SK-N-SH (cell line): ENCODE measurements around the gene PBX2. TPM values are rescaled to one million over a fixed set of nuclear protein-coding genes. Genes with fewer than 3 reads are reported as not detected.

ENCODE experiments used
- CTCF ChIA-PET: fragments of 300-600, 350-600 bp; formaldehyde crosslinking; extraction: SDS; loops from one replicate; lab custom pipeline; 2021; lab: Yijun Ruan, JAX
- POLR2A ChIA-PET: fragments of 350-600 bp; sonication (Branson Sonifier 250); formaldehyde crosslinking; extraction: SDS; loops from one replicate; lab custom pipeline; 2020; ENCODE audit warnings: antibody characterized with exemption, inconsistent platforms; lab: Yijun Ruan, JAX
- DNase-seq: peaks from one replicate; pipeline ENCODE4 v3.0.0; 2012
- H2AFZ ChIP-seq: fragments of 200-600 bp; sonication (generic); 2 replicates; pipeline ENCODE4 v1.8.1; 2016; ENCODE audit warnings: antibody characterized with exemption, mild to moderate bottlenecking, low read depth
- H3F3A ChIP-seq: fragments of 200-600 bp; sonication (generic); replicated peaks from 2 replicates; pipeline ENCODE3; 2016; ENCODE audit warnings: antibody characterized with exemption, mild to moderate bottlenecking; ENCODE audit not compliant: insufficient read depth
- H3K27ac ChIP-seq, 2 experiments: fragments of 200-500 bp in 1 of 2; fragments of 200-600 bp in 1 of 2; sonication (Bioruptor generic) in 1 of 2; sonication (generic), shearing (Covaris generic) in 1 of 2; 2 replicates each; pipeline versions ENCODE4 v1.5.1 to v1.6.1; 2014 to 2016; ENCODE audit warnings: low read depth in 2 of 2, inconsistent platforms in 1 of 2, low read length in 1 of 2, mild to moderate bottlenecking in 1 of 2, mixed read lengths in 1 of 2
- H3K27me3 ChIP-seq: fragments of 200-600 bp; sonication (generic), shearing (Covaris generic); 2 replicates; pipeline ENCODE4 v1.6.1; 2016; ENCODE audit warnings: mixed run types; ENCODE audit not compliant: insufficient read depth
- H3K36me3 ChIP-seq, 2 experiments: fragments of 200-500 bp in 1 of 2; fragments of 200-600 bp in 1 of 2; sonication (Bioruptor generic) in 1 of 2; sonication (generic) in 1 of 2; replicated peaks in 1 of 2; 2 replicates each; pipeline versions ENCODE3 to v1.5.1; 2014 to 2016; ENCODE audit warnings: low read length in 1 of 2, mild to moderate bottlenecking in 1 of 2; ENCODE audit not compliant: insufficient read depth in 2 of 2, control insufficient read depth in 1 of 2
- H3K4me1 ChIP-seq, 2 experiments: fragments of 200-500 bp in 1 of 2; fragments of 200-600 bp in 1 of 2; sonication (Bioruptor generic) in 1 of 2; sonication (generic), shearing (Covaris generic) in 1 of 2; 2 replicates each; pipeline versions ENCODE4 v1.5.1 to v1.6.1; 2014 to 2016; ENCODE audit warnings: low read depth in 1 of 2, low read length in 1 of 2, mixed run types in 1 of 2; ENCODE audit not compliant: insufficient read depth in 2 of 2, control insufficient read depth in 1 of 2
- H3K4me2 ChIP-seq: fragments of 200-600 bp; sonication (generic), shearing (Covaris generic); 2 replicates; pipeline ENCODE4 v1.6.1; 2017; ENCODE audit warnings: mixed run types
- H3K4me3 ChIP-seq, 2 experiments: fragments of 200-500 bp in 1 of 2; fragments of 200-600 bp in 1 of 2; sonication (Bioruptor generic) in 1 of 2; sonication (generic), shearing (Covaris generic) in 1 of 2; 2 replicates each; pipeline versions ENCODE4 v1.5.1 to v1.8.1; 2014 to 2016; ENCODE audit warnings: low read depth in 2 of 2, inconsistent platforms in 1 of 2, low read length in 1 of 2, mild to moderate bottlenecking in 1 of 2, mixed read lengths in 1 of 2, moderate library complexity in 1 of 2
- H3K79me2 ChIP-seq: fragments of 200-600 bp; sonication (generic); 2 replicates; pipeline ENCODE4 v1.8.1; 2017; ENCODE audit warnings: mild to moderate bottlenecking; ENCODE audit not compliant: insufficient read depth
- H3K9ac ChIP-seq: fragments of 200-600 bp; sonication (generic); 2 replicates; pipeline ENCODE4 v1.6.1; 2017; ENCODE audit warnings: mixed run types
- H3K9me2 ChIP-seq: fragments of 200-600 bp; sonication (generic); 2 replicates; pipeline ENCODE4 v1.6.1; 2017; ENCODE audit warnings: mixed run types
- H3K9me3 ChIP-seq: fragments of 200-600 bp; sonication (generic); 2 replicates; pipeline ENCODE4 v1.6.1; 2017; ENCODE audit warnings: mixed run types, mild to moderate bottlenecking, moderate library complexity
- H4K20me1 ChIP-seq: fragments of 200-600 bp; sonication (generic); 2 replicates; pipeline ENCODE4 v1.6.1; 2017; ENCODE audit warnings: mild to moderate bottlenecking, mixed run types; ENCODE audit not compliant: insufficient read depth
- CTCF ChIP-seq: fragments of 200-600 bp; sonication (generic); IDR thresholded peaks from 2 replicates; pipeline ENCODE4 v1.6.1; 2017; ENCODE audit warnings: antibody characterized with exemption, mild to moderate bottlenecking, moderate library complexity
- FOXJ3 ChIP-seq: sonication (generic); formaldehyde crosslinking; IDR thresholded peaks from 2 replicates; pipeline ENCODE4 v1.5.1; 2020; ENCODE audit warnings: mild to moderate bottlenecking, missing genetic modification reagents
- GABPA ChIP-seq: IDR thresholded peaks from 2 replicates; pipeline ENCODE4 v1.4.0; 2012; ENCODE audit warnings: low read depth, mild to moderate bottlenecking
- GATA2 ChIP-seq: sonication (generic); formaldehyde crosslinking; IDR thresholded peaks from 2 replicates; pipeline ENCODE4 v1.5.0; 2020; ENCODE audit warnings: mild to moderate bottlenecking, missing genetic modification reagents
- IRF3 ChIP-seq: fragments of 150-350 bp; IDR thresholded peaks from 2 replicates; pipeline ENCODE4 v1.6.1; 2016; ENCODE audit warnings: mild to moderate bottlenecking, low read depth, low read length
- POLR2AphosphoS5 ChIP-seq: IDR thresholded peaks from 2 replicates; pipeline ENCODE4 v1.6.1; 2012; ENCODE audit warnings: low read depth, low read length
- SMC3 ChIP-seq: IDR thresholded peaks from 2 replicates; pipeline ENCODE4 v1.6.1; 2012; ENCODE audit warnings: low read depth, low read length, improper control_type of control experiment
- TAF1 ChIP-seq: IDR thresholded peaks from 2 replicates; pipeline ENCODE4 v1.6.1; 2012; ENCODE audit warnings: low read depth, mild to moderate bottlenecking, low read length, moderate library complexity, borderline replicate concordance
- USF1 ChIP-seq: IDR thresholded peaks from 2 replicates; pipeline ENCODE4 v1.4.0; 2012; ENCODE audit warnings: low read depth, borderline replicate concordance
- YY1 ChIP-seq: IDR thresholded peaks from 2 replicates; pipeline ENCODE4 v1.4.0; 2012; ENCODE audit warnings: low read depth, mild to moderate bottlenecking
- WGBS: methylation state at CpG from one replicate; pipeline ENCODE4 v1.1.6; 2017; ENCODE audit warnings: low lambda C conversion rate; 5-methylcytosine and 5-hydroxymethylcytosine counted together
- polyA plus RNA-seq, 3 experiments: library from polyadenylated mRNA; depleted of rRNA; stranded (reverse); fragments of >200 nt; gene quantifications; 2 replicates each; pipeline ENCODE4 v1.2.3, GENCODE V29; 2012
- TF ChIP-seq, protein P1 (sequence below): IDR thresholded peaks from 2 replicates; pipeline ENCODE4 v1.4.0; 2012; ENCODE audit warnings: low read depth, borderline replicate concordance
- TF ChIP-seq, protein P2 (sequence below): IDR thresholded peaks from 2 replicates; pipeline ENCODE4; 2012

The PBX2 gene
- polyA plus RNA-seq, 1 of the 3 experiments (the other 2 are of a cell fraction) = 74.5 TPM

GRCh38 chr6:32153564-32154513 lies 36.2 kb downstream of the PBX2 start, which contains the start of gene PPT2 (continued):
- TF ChIP-seq FOXJ3 (0 out of 2 replicates have a peak, but pooled peaks have one; percentile 60), IRF3 (no peak), POLR2AphosphoS5 (peak; percentile 64; the same call in 1 of the 2 replicates), CTCF (peak; percentile 25; the same call in 1 of the 2 replicates), GABPA (peak; percentile 79), GATA2 (CRISPR knock-in tag) (no peak)
- TF ChIP-seq, protein P1, sequence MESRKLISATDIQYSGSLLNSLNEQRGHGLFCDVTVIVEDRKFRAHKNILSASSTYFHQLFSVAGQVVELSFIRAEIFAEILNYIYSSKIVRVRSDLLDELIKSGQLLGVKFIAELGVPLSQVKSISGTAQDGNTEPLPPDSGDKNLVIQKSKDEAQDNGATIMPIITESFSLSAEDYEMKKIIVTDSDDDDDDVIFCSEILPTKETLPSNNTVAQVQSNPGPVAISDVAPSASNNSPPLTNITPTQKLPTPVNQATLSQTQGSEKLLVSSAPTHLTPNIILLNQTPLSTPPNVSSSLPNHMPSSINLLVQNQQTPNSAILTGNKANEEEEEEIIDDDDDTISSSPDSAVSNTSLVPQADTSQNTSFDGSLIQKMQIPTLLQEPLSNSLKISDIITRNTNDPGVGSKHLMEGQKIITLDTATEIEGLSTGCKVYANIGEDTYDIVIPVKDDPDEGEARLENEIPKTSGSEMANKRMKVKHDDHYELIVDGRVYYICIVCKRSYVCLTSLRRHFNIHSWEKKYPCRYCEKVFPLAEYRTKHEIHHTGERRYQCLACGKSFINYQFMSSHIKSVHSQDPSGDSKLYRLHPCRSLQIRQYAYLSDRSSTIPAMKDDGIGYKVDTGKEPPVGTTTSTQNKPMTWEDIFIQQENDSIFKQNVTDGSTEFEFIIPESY = peak; percentile 75; the same call in 1 of the 2 replicates

DNA sequence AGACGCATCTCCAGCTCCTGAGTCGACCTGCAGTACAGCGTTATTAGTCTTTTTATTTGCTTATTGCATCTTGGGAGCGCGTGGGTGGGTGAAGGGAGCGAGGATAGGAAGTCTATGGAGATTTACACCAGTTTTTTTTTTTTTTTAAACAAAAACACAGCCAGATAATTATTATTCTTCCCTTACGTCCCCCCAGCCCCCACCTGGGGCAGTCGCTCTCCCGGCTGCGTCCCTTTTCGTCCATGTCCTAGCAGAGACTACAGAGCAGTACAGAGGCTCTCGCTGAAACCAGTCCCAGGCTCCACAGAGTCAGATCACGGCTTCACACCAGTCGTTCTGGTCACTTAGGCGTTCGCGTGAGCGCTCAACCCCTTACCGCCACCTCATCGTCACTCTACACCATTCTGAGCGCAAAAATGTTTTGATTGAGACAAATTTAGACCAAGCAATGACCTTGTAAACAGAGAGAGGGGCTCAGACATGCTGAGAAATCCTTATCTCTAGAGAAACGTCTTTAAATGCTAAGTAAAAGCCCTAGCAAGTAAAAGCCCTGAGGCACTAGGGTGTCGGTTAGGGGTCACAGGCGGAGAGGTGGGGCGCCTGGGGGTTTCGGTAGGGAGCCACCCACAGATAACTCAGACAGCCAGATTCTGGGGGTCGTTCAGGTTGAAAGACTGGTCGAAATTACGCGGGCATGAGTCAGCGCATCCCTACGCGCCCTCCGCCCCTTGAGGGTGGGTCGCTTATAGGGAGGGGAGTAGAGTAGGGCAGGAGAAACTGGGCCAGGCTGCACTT lies 37.0 kb downstream of the PBX2 start:
- H3K27ac ChIP-seq = peak overlapping the region; percentile 86 to 95
- peaks cover 4% of the 10 kb centered on the region for H3F3A ChIP-seq
- ChIA-PET CTCF (interaction anchor here (0.7 to 1.0 kb wide), 3 partner anchors 13 to 111 kb away, joined by 3 to 4 read pairs (median 4); no protein-coding TSS in a partner anchor), POLR2A (interaction anchor here (0.6 kb wide), 1 partner anchor 23 kb away, joined by 3 read pairs; the partner anchor contains the start of gene FKBPL)
- no peaks in the 10 kb centered on the region for H4K20me1 ChIP-seq
- peak overlapping the region; percentile 87 for H2AFZ ChIP-seq
- peak overlapping the region; percentile 75 to 81 for H3K4me3 ChIP-seq
- H3K9me2 ChIP-seq = no peaks in the 10 kb centered on the region
- no peaks in the 10 kb centered on the region for H3K9me3 ChIP-seq
- peak overlapping the region; percentile 94 for H3K4me2 ChIP-seq
- H3K79me2 ChIP-seq = peaks cover 19% of the 10 kb centered on the region
- H3K4me1 ChIP-seq = peaks cover 13 to 31% of the 10 kb centered on the region in 2 experiments; a peak in 3 of 4 replicates
- peak; percentile 74 for DNase-seq
- peaks cover 5 to 13% of the 10 kb centered on the region in 2 experiments for H3K36me3 ChIP-seq
- H3K27me3 ChIP-seq = no peaks in the 10 kb centered on the region
- H3K9ac ChIP-seq = peak overlapping the region; percentile 84
- 33% methylated on average over 35 of the region's 35 CpGs for WGBS
- TF ChIP-seq YY1 = no peak
- TF ChIP-seq SMC3 = no peak
- TF ChIP-seq, protein P2, sequence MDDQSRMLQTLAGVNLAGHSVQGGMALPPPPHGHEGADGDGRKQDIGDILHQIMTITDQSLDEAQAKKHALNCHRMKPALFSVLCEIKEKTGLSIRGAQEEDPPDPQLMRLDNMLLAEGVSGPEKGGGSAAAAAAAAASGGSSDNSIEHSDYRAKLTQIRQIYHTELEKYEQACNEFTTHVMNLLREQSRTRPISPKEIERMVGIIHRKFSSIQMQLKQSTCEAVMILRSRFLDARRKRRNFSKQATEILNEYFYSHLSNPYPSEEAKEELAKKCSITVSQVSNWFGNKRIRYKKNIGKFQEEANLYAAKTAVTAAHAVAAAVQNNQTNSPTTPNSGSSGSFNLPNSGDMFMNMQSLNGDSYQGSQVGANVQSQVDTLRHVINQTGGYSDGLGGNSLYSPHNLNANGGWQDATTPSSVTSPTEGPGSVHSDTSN = no peak
- TF ChIP-seq USF1 = no peak
- TF ChIP-seq TAF1 = no peak
- TF ChIP-seq, all 33 proteins: peak for 0
